Upper lobe of right lung (tissue), 1 donor: Measurements from ENCODE around the gene STAT3. TPM values are rescaled to one million over a fixed set of nuclear protein-coding genes. Genes with fewer than 3 reads are reported as not detected.

Experiments
- ATAC-seq: fragments of 200-7000 bp; cut with Tn5 transposase; one replicate; pipeline ENCODE4 v1.9.1; 2020; ENCODE audit warnings: mild to moderate bottlenecking, moderate library complexity
- DNase-seq: peaks from one replicate; pipeline ENCODE4 v3.0.0-alpha.2; 2020
- H3K27ac ChIP-seq: fragments of 200-600 bp; one replicate; pipeline ENCODE4 v1.8.0; 2022
- H3K27me3 ChIP-seq: fragments of 200-600 bp; one replicate; pipeline ENCODE4 v1.8.0; 2022; ENCODE audit warnings: mild to moderate bottlenecking
- H3K36me3 ChIP-seq: fragments of 200-600 bp; one replicate; pipeline ENCODE4 v1.8.0; 2022
- H3K4me1 ChIP-seq: fragments of 200-600 bp; one replicate; pipeline ENCODE4 v1.8.0; 2022
- H3K4me3 ChIP-seq: fragments of 200-600 bp; one replicate; pipeline ENCODE4 v1.8.0; 2022; ENCODE audit warnings: mild to moderate bottlenecking
- H3K9me3 ChIP-seq: fragments of 200-600 bp; one replicate; pipeline ENCODE4 v1.8.0; 2022
- intact Hi-C: fragments of 100-400 bp; cut with DNase I; formaldehyde crosslinking; loops from one replicate; pipeline ENCODE4 v1.11.0; 2022
- total RNA-seq: library from RNA; stranded (reverse); fragmentation: NEBNext Ultra II Directional; extraction: Animal tissue kit (Norgen Biotek cat#: 25700); gene quantifications from one replicate; pipeline ENCODE4 v1.2.1, GENCODE V29; 2021
- TF ChIP-seq, protein P1 (sequence below): fragments of 200-600 bp; IDR thresholded peaks from one replicate; pipeline ENCODE4 v1.8.0; 2022; ENCODE audit warnings: antibody characterized with exemption
- donor health status: DM: no; HTN: yes; CAD: no; lungs with severe emphysema.

The STAT3 gene
- total RNA-seq, 1 donor from 2014 or later: 309 TPM

DNA sequence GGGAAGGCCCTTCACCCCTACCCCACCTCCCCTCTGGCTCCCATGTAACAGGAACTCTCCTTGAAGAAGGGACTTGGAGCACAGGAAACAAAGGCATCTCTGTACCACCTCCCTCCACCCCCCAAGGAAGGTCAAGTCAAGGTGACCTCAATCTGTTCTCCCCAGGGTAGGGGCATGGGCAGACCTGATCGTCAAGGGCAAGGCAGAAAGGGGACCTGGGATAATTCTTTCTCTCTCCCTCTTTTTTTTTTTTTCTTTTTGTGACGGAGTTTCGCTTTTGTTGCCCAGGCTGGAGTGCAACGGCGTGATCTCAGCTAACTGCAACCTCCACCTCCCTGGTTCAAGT is 104.2 kb downstream of the STAT3 start:
- H3K4me3 ChIP-seq: no peak overlapping the region
- DNase-seq: no peak
- no peak overlapping the region for H3K27ac ChIP-seq
- H3K27me3 ChIP-seq: no peaks in the 10 kb centered on the region
- TF ChIP-seq, protein P1, sequence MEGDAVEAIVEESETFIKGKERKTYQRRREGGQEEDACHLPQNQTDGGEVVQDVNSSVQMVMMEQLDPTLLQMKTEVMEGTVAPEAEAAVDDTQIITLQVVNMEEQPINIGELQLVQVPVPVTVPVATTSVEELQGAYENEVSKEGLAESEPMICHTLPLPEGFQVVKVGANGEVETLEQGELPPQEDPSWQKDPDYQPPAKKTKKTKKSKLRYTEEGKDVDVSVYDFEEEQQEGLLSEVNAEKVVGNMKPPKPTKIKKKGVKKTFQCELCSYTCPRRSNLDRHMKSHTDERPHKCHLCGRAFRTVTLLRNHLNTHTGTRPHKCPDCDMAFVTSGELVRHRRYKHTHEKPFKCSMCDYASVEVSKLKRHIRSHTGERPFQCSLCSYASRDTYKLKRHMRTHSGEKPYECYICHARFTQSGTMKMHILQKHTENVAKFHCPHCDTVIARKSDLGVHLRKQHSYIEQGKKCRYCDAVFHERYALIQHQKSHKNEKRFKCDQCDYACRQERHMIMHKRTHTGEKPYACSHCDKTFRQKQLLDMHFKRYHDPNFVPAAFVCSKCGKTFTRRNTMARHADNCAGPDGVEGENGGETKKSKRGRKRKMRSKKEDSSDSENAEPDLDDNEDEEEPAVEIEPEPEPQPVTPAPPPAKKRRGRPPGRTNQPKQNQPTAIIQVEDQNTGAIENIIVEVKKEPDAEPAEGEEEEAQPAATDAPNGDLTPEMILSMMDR: no peak
- H3K9me3 ChIP-seq: no peaks in the 10 kb centered on the region
- no peaks in the 10 kb centered on the region for H3K36me3 ChIP-seq
- H3K4me1 ChIP-seq: peaks cover 18% of the 10 kb centered on the region
- no peak for ATAC-seq
- intact Hi-C loops: no loop called here

DNA sequence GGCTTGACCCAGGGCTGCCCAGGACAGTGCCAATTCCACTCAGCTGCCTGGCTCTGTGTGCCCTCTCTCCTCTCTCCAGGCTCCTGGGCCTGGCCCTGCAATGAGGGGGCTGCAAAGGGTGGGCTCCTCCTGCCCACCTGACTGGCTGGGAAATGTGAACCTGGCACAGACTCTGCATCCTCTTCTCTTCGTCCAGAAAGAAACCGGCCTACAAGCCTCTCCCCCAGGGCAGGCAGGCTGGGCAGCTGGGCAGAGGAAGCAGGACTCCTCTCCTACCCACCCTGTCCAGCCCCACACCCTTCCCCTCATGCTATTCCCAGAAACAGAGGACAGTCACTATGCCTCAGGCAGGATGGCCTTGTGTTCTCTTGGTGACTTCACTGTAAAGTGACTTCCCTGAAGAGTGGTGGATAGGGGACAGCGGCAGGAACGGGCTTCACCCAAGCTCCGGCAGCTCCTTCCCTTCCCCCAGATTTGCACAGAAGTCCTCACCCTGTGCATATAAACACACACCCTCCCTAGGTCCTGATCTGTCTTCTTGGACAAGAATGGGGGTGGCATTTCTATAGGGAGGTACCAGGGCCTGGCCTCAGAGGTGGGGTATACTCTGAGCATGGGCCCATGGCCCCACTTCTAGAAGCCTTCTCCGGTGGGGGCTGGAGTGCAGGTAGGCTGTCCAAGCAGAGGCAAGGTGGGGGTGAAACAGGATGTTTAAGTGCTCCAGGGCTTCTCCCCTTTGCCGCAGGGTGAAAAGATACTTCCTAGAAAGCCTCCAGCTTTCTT is 104.8 kb downstream of the STAT3 start:
- Histone ChIP-seq H3K27me3 (no peaks in the 10 kb centered on the region), H3K9me3 (no peaks in the 10 kb centered on the region), H3K36me3 (no peaks in the 10 kb centered on the region), H3K4me1 (peaks cover 18% of the 10 kb centered on the region), H3K27ac (no peak overlapping the region), H3K4me3 (no peak overlapping the region)
- TF ChIP-seq, protein P1: no peak
- DNase-seq (peak; percentile 37), ATAC-seq (no peak)
- intact Hi-C loops: no loop called here

DNA sequence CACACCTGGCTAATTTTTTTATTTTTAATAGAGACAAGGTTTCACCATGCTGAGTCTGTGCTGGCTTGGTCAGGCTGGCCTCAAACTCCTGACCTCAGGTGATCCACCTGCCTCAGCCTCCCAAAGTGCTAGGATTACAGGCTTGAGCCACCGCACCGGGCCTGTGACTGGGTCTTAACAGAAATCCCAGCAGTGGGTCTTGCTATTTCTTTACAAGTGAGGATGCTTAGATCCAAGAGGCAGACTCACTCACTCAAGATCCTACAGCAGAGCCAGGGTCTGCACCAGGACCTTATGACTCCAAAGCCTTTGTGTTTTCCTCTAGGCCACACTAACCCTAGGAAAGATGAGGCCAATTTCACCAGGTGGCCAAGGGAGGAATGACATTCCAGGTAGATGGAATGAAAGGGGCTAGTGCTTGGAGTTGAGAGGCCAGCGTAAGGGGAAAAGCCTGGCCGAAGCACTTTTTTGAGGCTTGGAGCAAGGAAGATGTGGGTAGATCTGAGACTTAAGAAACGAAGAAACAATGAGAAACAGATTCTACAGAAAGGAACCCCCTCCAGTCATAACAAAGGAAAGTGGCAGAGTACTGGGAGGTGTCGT is 105.7 kb downstream of the STAT3 start:
- intact Hi-C loops: no loop called here
- Histone ChIP-seq H3K36me3 (no peaks in the 10 kb centered on the region), H3K27ac (no peak overlapping the region), H3K4me1 (peaks cover 15% of the 10 kb centered on the region), H3K9me3 (no peaks in the 10 kb centered on the region), H3K4me3 (no peak overlapping the region), H3K27me3 (no peaks in the 10 kb centered on the region)
- no peak for ATAC-seq
- TF ChIP-seq, protein P1: no peak
- DNase-seq: peak; percentile 21

DNA sequence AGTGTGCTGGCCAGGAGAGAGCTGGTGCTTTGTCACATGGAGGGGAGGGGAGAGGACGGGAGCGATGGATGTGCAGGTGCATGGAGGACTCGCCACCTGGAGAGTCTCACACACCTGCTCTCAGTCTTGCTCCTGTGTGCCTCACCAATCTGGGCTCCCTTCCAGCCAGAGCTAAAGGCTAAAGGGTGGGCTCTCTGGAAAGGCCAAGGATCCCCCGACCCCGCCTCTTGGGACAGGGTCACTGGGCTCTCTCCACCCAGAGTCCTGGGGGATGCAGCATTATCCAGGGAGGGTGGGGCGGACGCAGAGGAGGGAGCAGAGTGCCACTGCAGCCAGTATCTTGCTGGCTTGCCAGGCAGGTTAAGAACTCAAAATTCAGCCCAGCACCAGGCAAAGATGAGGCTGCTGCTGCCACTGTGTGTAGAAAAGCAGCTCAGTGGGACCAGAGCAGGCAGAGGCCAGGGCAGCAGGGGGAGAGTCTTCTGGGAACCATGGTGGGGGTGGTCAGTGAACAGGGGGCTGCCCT is 106.6 kb downstream of the STAT3 start:
- Histone ChIP-seq H3K27ac (no peak overlapping the region), H3K27me3 (no peaks in the 10 kb centered on the region)

DNA sequence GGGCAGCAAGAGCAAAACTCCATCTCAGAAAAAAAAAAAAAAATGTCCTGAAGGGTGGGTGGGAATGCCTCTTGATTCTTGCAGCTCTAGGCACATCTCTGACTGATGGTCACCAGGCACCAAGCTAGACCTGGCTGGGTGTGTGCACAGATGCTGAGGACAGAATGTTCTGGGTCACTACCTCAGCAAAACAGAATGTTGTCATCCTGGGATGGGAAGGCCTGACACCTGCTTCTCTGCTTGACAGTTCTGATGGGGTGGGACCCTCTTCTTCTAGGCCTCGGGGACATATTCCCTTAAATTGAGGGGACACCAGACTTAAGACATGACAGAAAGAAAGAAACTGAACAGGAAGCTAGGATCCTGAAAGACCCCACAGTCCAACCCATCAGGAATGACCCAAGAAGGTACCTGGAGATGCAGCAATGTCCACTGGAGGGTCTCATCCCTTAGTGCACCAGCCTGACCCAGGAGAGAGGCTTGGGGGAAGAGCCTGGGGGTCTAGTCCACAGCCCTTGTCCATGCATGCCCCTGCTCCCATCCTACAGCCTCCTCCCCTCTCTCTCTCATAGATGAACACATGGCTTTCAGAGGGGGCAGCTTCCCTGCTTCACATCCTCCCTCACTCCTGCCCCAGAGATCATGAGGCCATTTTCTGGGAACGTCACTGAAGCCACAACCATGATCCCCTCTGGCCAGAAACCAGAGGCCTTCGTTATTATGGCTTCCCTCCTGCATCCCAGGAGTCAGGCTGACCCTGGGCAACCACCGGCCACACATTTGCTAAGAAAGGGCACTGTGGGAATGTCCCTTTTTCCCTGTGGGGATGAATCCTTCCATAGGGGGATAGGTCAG is 108.2 kb downstream of the STAT3 start:
- no peaks in the 10 kb centered on the region for H3K27me3 ChIP-seq
- H3K36me3 ChIP-seq: no peaks in the 10 kb centered on the region
- intact Hi-C loops: no loop called here
- TF ChIP-seq, protein P1: no peak
- peaks cover 11% of the 10 kb centered on the region for H3K4me1 ChIP-seq
- no peak overlapping the region for H3K4me3 ChIP-seq
- H3K27ac ChIP-seq: no peak overlapping the region
- H3K9me3 ChIP-seq: no peaks in the 10 kb centered on the region
- DNase-seq (no peak), ATAC-seq (no peak)

More for the DNA sequence above, 106.6 kb downstream of the STAT3 start:
- no peak for ATAC-seq
- DNase-seq: peak; percentile 16
- no peaks in the 10 kb centered on the region for H3K36me3 ChIP-seq
- peaks cover 14% of the 10 kb centered on the region for H3K4me1 ChIP-seq
- intact Hi-C loops: no loop called here
- H3K9me3 ChIP-seq: no peaks in the 10 kb centered on the region
- H3K4me3 ChIP-seq: no peak overlapping the region
- TF ChIP-seq, protein P1: no peak
